ENCODE results near the gene IGFBP5.

DNA sequence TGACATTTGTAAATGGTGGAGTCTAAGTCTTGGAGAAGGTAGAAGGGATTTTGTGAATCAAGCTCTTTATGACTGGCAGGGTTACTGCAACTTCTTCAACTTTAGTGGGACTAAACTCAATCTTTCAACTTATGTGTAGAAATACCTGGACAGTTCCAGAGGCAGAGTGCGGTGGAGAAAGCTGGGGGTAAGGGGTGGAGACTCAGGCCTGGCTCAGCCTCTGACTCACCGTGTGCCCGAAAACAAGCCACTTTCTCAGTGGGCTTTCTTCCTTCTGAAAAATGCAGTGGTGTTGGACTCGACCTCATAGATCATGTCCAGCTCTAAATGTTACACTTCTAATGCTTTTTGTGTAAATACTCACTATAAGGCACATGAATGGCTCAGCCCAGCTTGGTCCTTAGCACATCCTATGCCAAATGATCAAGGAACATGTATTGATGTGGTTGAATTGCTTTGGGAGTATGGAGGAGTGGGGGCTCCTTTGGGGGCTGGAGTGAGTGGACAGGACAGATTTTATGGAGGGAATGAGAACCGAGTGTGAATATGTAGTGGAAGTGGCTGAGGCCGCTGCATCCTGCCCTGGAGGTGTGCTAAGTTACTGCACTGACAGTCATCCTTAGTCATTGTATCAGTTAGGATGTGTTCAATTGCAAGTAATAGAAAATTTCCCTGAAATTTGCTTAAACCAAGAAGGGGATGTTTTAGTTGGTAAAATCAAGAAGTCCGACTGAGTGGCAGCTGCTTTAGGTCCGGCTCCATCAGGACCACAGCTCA is 32.2 kb upstream of the IGFBP5 start:
- no peak for TF ChIP-seq MYC (IDR thresholded peaks at IDR 0.05; ENCODE audit: low read depth, low read length)
- no peak for TF ChIP-seq MYC (CRISPR knock-in tag; IDR thresholded peaks at IDR 0.05; ENCODE audit: borderline replicate concordance, low read depth)
- no peak for TF ChIP-seq NFXL1 (CRISPR knock-in tag; IDR thresholded peaks at IDR 0.05)
- no peak for TF ChIP-seq ESRRA (IDR thresholded peaks at IDR 0.05; ENCODE audit: borderline replicate concordance, low read depth)
- TF ChIP-seq, protein P1, sequence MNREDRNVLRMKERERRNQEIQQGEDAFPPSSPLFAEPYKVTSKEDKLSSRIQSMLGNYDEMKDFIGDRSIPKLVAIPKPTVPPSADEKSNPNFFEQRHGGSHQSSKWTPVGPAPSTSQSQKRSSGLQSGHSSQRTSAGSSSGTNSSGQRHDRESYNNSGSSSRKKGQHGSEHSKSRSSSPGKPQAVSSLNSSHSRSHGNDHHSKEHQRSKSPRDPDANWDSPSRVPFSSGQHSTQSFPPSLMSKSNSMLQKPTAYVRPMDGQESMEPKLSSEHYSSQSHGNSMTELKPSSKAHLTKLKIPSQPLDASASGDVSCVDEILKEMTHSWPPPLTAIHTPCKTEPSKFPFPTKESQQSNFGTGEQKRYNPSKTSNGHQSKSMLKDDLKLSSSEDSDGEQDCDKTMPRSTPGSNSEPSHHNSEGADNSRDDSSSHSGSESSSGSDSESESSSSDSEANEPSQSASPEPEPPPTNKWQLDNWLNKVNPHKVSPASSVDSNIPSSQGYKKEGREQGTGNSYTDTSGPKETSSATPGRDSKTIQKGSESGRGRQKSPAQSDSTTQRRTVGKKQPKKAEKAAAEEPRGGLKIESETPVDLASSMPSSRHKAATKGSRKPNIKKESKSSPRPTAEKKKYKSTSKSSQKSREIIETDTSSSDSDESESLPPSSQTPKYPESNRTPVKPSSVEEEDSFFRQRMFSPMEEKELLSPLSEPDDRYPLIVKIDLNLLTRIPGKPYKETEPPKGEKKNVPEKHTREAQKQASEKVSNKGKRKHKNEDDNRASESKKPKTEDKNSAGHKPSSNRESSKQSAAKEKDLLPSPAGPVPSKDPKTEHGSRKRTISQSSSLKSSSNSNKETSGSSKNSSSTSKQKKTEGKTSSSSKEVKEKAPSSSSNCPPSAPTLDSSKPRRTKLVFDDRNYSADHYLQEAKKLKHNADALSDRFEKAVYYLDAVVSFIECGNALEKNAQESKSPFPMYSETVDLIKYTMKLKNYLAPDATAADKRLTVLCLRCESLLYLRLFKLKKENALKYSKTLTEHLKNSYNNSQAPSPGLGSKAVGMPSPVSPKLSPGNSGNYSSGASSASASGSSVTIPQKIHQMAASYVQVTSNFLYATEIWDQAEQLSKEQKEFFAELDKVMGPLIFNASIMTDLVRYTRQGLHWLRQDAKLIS (CRISPR knock-in tag; IDR thresholded peaks at IDR 0.05): no peak
- TF ChIP-seq SIRT6 (IDR thresholded peaks at IDR 0.05; ENCODE audit: low read depth, low read length): no peak
- no peak for TF ChIP-seq IFI16 (CRISPR knock-in tag; IDR thresholded peaks at IDR 0.05)
- TF ChIP-seq, protein P2, sequence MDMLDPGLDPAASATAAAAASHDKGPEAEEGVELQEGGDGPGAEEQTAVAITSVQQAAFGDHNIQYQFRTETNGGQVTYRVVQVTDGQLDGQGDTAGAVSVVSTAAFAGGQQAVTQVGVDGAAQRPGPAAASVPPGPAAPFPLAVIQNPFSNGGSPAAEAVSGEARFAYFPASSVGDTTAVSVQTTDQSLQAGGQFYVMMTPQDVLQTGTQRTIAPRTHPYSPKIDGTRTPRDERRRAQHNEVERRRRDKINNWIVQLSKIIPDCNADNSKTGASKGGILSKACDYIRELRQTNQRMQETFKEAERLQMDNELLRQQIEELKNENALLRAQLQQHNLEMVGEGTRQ (CRISPR knock-in tag; IDR thresholded peaks at IDR 0.05): no peak

Measured in K562 (cell line).